ENCODE data around the gene FZD1.

GRCh38 chr7:91266689-91267090 lies 2.5 kb downstream of the FZD1 start:
- TF ChIP-seq TCF7L2 (IDR thresholded peaks at IDR 0.05; ENCODE audit: low read depth, low read length): no peak
- TF ChIP-seq TARDBP (CRISPR knock-in tag; IDR thresholded peaks at IDR 0.05): no peak
- no peak for TF ChIP-seq MLLT10 (CRISPR knock-in tag; IDR thresholded peaks at IDR 0.05)
- no peak for TF ChIP-seq ZNF124 (CRISPR knock-in tag; IDR thresholded peaks at IDR 0.05)
- TF ChIP-seq CHD2 (IDR thresholded peaks at IDR 0.05; ENCODE audit: low read depth, low read length): no peak
- TF ChIP-seq SP1 (IDR thresholded peaks at IDR 0.05): no peak
- TF ChIP-seq SP1 (CRISPR knock-in tag; IDR thresholded peaks at IDR 0.05): no peak
- no peak for TF ChIP-seq NPAS2 (CRISPR knock-in tag; IDR thresholded peaks at IDR 0.05; ENCODE audit: borderline replicate concordance)
- TF ChIP-seq GTF2F1 (IDR thresholded peaks at IDR 0.05; ENCODE audit: low read length): no peak
- TF ChIP-seq NFYB (CRISPR knock-in tag; IDR thresholded peaks at IDR 0.05): no peak
- no peak for TF ChIP-seq RERE (CRISPR knock-in tag; IDR thresholded peaks at IDR 0.05; ENCODE audit: low read depth)
- no peak for TF ChIP-seq TMF1 (CRISPR knock-in tag; IDR thresholded peaks at IDR 0.05; ENCODE audit: low read depth)
- no peak for TF ChIP-seq KAT8 (CRISPR knock-in tag; IDR thresholded peaks at IDR 0.05)
